GM12892 (cell line): ENCODE results near the gene KRT38.

Source experiments
- POLR2A ChIP-seq: IDR thresholded peaks from 2 replicates; pipeline ENCODE4 v1.6.1; 2011; ENCODE audit warnings: low read depth, low read length, control low read depth
- POLR2AphosphoS5 ChIP-seq: IDR thresholded peaks from 2 replicates; pipeline ENCODE4 v1.6.1; 2011; ENCODE audit warnings: low read depth, low read length, control low read depth

DNA sequence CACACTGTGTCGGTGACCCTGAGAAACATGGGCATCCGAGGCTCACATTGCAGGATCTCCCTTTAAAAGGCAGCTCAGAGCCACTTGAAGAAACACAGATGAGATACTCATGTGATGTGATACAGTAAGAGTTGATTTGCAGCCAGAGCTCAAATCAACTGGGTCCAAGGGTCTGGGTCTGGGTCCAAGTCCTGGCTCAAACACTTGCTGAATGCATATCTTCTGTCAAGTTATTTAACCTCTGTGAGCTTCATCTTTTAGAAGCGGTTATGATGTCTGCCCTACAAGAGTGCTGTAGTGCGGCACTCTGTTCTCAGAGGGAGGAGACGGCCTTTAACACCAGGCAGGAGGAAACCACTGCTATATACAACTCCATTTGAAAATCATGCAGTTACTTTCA is 6.4 kb downstream of the KRT38 start:
- TF ChIP-seq POLR2AphosphoS5 = no peak
- TF ChIP-seq POLR2A = no peak
